ENCODE results near the gene SLC25A39.

- TF ChIP-seq POLR2A (IDR thresholded peaks at IDR 0.05) (no peak), CTCF (IDR thresholded peaks at IDR 0.05) (no peak)
Measured at GRCh38 chr17:44272321-44272951, 52.2 kb downstream of the SLC25A39 start.
